SK-N-SH treated with all-trans-retinoic acid at 6 μM for 48 hours (cell line): ENCODE results near the gene CEP250.

ENCODE experiments used
- CSDC2 ChIP-seq: fragments of 250-450 bp; sonication (Bioruptor Pico); IDR thresholded peaks from 2 replicates; pipeline ENCODE4 v1.5.0; 2020; ENCODE audit warnings: mild to moderate bottlenecking, moderate library complexity
- ESRRG ChIP-seq: fragments of 250-450 bp; sonication (Bioruptor Pico); IDR thresholded peaks from 2 replicates; pipeline ENCODE4 v1.6.1; 2021; ENCODE audit warnings: mild to moderate bottlenecking
- GLIS3 ChIP-seq: fragments of 250-450 bp; sonication (Bioruptor Pico); IDR thresholded peaks from 2 replicates; pipeline ENCODE4 v1.5.0; 2020; ENCODE audit warnings: mild to moderate bottlenecking, moderate library complexity
- ISL1 ChIP-seq: fragments of 250-450 bp; sonication (Bioruptor Pico); IDR thresholded peaks from 2 replicates; pipeline ENCODE4 v2.1.2; 2022; ENCODE audit warnings: mild to moderate bottlenecking, moderate library complexity
- OSR1 ChIP-seq: fragments of 250-450 bp; sonication (Bioruptor Pico); IDR thresholded peaks from 2 replicates; pipeline ENCODE4 v1.8.0; 2022; ENCODE audit warnings: moderate library complexity, mild to moderate bottlenecking, inconsistent platforms
- PATZ1 ChIP-seq: fragments of 250-450 bp; sonication (Bioruptor Pico); IDR thresholded peaks from 2 replicates; pipeline ENCODE4 v1.8.0; 2020; ENCODE audit warnings: mild to moderate bottlenecking, moderate library complexity, borderline replicate concordance
- RARB ChIP-seq: fragments of 250-450 bp; sonication (Bioruptor Pico); IDR thresholded peaks from 2 replicates; pipeline ENCODE4 v1.8.0; 2021; ENCODE audit warnings: mild to moderate bottlenecking, moderate library complexity
- ZFP3 ChIP-seq: fragments of 250-450 bp; sonication (Bioruptor Pico); IDR thresholded peaks from 2 replicates; pipeline ENCODE4 v1.5.0; 2020; ENCODE audit warnings: mild to moderate bottlenecking, moderate library complexity
- ZFP30 ChIP-seq: fragments of 450-650 bp; formaldehyde crosslinking; IDR thresholded peaks from 2 replicates; pipeline ENCODE4 v1.5.0; 2022; ENCODE audit warnings: mild to moderate bottlenecking, moderate library complexity
- ZNF70 ChIP-seq: fragments of 450-650 bp; formaldehyde crosslinking; IDR thresholded peaks from 2 replicates; pipeline ENCODE4 v1.5.0; 2020; ENCODE audit warnings: mild to moderate bottlenecking, moderate library complexity
- ZNF8 ChIP-seq: fragments of 450-650 bp; formaldehyde crosslinking; IDR thresholded peaks from 2 replicates; pipeline ENCODE4 v1.5.0; 2020; ENCODE audit warnings: mild to moderate bottlenecking, moderate library complexity
- TF ChIP-seq, protein P1 (sequence below): fragments of 250-450 bp; sonication (Bioruptor Pico); IDR thresholded peaks from 2 replicates; pipeline ENCODE4 v1.5.0; 2020; ENCODE audit warnings: mild to moderate bottlenecking, moderate library complexity
- TF ChIP-seq, protein P2 (sequence below): fragments of 250-450 bp; sonication (Bioruptor Pico); IDR thresholded peaks from 2 replicates; pipeline ENCODE4 v1.5.1; 2020; ENCODE audit warnings: low read depth, mild to moderate bottlenecking, moderate library complexity

- TF ChIP-seq GLIS3 (CRISPR knock-in tag) = no peak
- TF ChIP-seq, protein P1, sequence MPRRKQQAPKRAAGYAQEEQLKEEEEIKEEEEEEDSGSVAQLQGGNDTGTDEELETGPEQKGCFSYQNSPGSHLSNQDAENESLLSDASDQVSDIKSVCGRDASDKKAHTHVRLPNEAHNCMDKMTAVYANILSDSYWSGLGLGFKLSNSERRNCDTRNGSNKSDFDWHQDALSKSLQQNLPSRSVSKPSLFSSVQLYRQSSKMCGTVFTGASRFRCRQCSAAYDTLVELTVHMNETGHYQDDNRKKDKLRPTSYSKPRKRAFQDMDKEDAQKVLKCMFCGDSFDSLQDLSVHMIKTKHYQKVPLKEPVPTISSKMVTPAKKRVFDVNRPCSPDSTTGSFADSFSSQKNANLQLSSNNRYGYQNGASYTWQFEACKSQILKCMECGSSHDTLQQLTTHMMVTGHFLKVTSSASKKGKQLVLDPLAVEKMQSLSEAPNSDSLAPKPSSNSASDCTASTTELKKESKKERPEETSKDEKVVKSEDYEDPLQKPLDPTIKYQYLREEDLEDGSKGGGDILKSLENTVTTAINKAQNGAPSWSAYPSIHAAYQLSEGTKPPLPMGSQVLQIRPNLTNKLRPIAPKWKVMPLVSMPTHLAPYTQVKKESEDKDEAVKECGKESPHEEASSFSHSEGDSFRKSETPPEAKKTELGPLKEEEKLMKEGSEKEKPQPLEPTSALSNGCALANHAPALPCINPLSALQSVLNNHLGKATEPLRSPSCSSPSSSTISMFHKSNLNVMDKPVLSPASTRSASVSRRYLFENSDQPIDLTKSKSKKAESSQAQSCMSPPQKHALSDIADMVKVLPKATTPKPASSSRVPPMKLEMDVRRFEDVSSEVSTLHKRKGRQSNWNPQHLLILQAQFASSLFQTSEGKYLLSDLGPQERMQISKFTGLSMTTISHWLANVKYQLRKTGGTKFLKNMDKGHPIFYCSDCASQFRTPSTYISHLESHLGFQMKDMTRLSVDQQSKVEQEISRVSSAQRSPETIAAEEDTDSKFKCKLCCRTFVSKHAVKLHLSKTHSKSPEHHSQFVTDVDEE (CRISPR knock-in tag) = no peak
- TF ChIP-seq RARB (CRISPR knock-in tag) = no peak
- no peak for TF ChIP-seq PATZ1
- TF ChIP-seq, protein P2, sequence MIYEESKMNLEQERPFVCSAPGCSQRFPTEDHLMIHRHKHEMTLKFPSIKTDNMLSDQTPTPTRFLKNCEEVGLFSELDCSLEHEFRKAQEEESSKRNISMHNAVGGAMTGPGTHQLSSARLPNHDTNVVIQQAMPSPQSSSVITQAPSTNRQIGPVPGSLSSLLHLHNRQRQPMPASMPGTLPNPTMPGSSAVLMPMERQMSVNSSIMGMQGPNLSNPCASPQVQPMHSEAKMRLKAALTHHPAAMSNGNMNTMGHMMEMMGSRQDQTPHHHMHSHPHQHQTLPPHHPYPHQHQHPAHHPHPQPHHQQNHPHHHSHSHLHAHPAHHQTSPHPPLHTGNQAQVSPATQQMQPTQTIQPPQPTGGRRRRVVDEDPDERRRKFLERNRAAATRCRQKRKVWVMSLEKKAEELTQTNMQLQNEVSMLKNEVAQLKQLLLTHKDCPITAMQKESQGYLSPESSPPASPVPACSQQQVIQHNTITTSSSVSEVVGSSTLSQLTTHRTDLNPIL = no peak
- no peak for TF ChIP-seq OSR1 (CRISPR knock-in tag)
- TF ChIP-seq CSDC2 = no peak
- TF ChIP-seq ZFP3 (CRISPR knock-in tag) = no peak
- TF ChIP-seq ZNF8 (CRISPR knock-in tag) = no peak
- no peak for TF ChIP-seq ISL1 (CRISPR knock-in tag)
- TF ChIP-seq ZFP30 = no peak
- TF ChIP-seq ZNF70 (CRISPR knock-in tag) = no peak
- TF ChIP-seq ESRRG = no peak
Measured at GRCh38 chr20:35546127-35546526, 90.7 kb downstream of the CEP250 start.
